ENCODE results near the gene BRAT1.

Gene BRAT1

DNA sequence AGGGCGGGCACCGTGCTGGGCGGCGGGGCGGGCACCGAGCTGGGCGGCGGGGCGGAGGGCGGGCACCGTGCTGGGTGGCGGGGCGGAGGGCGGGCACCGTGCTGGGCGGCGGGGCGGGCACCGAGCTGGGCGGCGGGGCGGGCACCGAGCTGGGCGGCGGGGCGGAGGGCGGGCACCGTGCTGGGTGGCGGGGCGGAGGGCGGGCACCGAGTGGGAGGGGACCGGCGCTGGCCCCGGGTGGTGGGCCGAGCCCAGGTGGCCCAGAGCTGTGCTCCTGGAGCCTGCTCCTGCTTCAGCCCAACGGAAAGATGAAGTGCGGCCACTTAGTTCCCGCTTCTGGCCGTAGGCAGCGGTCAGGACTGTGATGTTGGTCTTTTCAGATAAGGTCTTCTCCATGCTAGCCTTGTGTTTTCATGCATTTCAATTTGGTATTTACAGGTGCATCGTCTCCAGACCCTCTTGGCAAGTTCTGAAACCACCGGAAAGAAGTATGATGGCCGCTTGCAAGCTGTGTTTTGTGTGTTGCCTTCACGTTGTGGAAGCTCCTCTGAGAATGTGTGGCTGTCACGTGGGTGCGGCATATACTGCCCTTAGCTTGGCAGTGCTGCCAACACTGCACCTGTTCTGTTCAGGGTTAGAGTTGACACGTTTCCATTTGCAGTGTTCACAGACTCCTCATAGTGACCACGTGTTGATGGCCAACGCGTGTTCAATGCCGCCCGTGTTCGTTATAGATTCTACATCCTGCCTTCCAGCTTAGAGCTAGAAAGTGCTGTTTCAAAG is 28.7 kb upstream of the BRAT1 start:
- TF ChIP-seq, protein P1, sequence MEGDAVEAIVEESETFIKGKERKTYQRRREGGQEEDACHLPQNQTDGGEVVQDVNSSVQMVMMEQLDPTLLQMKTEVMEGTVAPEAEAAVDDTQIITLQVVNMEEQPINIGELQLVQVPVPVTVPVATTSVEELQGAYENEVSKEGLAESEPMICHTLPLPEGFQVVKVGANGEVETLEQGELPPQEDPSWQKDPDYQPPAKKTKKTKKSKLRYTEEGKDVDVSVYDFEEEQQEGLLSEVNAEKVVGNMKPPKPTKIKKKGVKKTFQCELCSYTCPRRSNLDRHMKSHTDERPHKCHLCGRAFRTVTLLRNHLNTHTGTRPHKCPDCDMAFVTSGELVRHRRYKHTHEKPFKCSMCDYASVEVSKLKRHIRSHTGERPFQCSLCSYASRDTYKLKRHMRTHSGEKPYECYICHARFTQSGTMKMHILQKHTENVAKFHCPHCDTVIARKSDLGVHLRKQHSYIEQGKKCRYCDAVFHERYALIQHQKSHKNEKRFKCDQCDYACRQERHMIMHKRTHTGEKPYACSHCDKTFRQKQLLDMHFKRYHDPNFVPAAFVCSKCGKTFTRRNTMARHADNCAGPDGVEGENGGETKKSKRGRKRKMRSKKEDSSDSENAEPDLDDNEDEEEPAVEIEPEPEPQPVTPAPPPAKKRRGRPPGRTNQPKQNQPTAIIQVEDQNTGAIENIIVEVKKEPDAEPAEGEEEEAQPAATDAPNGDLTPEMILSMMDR (conservative IDR thresholded peaks at IDR 0.05) = no peak
- TF ChIP-seq ZFX (IDR thresholded peaks at IDR 0.05) = no peak

DNA sequence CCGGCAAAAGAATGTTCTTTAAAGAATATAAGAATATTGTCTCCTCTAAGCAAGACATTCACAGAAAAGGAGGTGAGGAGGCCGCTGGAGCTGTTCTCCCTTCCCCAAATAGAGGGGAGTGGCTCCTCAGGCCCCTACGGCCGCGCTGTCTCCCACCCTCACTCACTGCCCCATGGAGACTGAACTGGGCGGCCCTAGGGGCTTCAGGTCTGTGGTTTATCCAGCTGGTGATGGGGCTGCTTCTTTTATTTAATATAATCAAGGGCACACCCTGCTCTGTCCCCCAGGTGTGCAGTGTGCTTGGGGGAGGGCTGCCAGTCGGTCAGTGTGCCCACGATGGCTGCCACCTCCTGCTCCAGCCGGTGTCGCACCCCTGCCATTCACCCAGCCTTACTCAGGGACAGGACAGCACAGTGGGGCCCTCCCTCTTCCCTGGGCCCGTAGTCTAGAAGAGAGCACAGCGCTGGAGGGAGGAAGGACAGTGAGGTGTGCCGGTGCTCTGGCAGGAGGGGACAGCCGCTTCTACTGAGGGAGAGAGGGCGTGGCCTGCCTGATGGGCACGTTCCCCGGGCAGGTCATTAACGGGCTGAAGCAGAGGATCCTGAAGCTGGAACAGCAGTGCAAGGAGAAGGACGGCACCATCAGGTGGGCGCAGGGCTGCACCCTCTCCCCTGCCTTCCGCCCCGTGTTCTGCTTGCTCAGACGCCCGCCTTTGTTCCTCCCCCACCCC is 26.8 kb upstream of the BRAT1 start:
- TF ChIP-seq, protein P1 (conservative IDR thresholded peaks at IDR 0.05) = no peak
- no peak for TF ChIP-seq ZFX (IDR thresholded peaks at IDR 0.05)
- no peak overlapping the region for H3K27ac ChIP-seq

More for the DNA sequence above, 28.7 kb upstream of the BRAT1 start:
- H3K27ac ChIP-seq = no peak overlapping the region

DNA sequence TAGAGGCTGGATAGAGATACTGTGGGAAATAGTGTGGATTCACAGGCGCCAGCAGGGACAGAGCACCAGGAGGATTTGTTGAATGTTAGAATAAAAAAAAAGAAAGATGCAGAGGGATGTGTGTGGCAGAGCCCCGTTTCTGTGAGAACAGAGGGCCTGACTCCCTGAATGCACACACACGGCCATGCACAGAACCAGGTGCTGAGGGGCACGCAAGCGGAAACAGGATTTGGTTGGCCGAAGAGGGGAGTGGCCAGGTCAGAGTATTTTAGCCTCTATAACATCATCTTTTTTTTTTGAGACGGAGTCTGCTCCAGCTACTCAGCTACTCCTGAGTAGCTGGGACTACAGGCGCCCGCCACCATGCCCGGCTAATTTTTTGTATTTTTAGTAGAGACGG is 25.3 kb upstream of the BRAT1 start:
- TF ChIP-seq, protein P1 (conservative IDR thresholded peaks at IDR 0.05) = no peak
- TF ChIP-seq ZFX (IDR thresholded peaks at IDR 0.05) = no peak
- H3K27ac ChIP-seq = no peak overlapping the region

DNA sequence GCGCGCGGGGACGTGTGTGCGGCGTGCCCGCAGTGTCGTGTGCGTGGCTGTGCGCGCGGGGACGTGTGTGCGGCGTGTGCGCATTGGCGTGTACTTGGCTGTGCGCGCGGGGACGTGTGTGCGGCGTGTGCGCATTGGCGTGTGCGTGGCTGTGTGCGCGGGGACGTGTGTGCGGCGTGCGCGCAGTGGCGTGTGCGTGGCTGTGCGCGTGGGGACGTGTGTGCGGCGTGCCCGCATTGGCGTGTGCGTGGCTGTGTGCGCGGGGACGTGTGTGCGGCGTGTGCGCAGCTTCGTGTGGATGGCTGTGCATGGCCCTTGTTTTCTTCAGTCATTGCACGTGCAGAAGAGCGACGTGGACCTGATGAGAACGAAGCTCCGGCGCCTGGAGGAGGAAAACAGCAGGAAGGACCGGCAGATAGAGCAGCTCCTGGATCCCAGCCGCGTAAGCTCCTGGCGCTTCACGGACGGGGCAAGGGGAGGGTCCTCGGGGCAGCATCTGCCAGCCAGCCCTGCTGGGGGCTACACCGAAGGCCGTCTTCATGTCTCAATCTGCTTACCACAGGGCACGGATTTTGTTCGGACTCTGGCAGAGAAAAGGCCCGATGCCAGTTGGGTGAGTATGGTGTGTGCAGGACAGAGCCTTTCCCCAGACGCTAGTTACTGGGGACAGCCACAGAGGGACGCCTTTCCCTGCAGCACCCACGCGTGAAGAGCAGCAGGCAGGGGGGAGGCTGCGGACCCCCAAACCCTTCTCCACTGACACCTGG is 22.8 kb upstream of the BRAT1 start:
- H3K27ac ChIP-seq = no peak overlapping the region
- no peak for TF ChIP-seq ZFX (IDR thresholded peaks at IDR 0.05)

DNA sequence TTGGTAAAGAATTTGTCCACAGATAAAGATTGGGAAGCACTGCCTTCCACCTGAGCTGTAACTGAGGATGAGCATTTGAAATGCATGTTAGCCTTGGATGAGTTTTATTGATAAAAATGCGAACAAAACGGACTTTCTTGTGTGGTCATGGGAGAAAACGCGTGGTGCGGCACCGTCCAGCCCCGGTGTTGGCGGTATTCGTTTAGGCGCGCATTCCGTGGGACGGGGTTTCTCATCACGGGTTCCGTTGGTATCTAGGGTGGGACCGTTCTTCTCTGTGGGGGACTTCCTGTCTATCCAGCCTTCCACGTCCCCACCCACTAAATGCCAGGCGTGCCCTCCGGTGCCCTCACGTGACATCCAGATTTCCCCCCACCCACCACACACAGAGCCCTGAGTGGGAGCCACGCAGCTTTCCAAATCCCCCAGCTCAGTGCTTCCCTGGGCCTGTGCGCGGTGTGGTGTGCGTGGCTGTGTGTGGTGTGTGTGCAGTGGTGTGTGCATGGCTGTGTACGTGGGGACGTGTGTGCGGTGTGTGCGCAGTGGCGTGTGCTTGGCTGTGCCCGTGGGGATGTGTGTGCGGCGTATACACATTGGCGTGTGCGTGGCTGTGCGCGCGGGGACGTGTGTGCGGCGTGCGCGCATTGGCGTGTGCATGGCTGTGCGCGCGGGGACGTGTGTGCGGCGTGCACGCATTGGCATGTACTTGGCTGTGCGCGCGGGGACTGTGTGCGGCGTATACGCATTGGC is 21.6 kb upstream of the BRAT1 start:
- TF ChIP-seq, protein P1 (conservative IDR thresholded peaks at IDR 0.05) = no peak
- TF ChIP-seq ZFX (IDR thresholded peaks at IDR 0.05) = no peak
- H3K27ac ChIP-seq = no peak overlapping the region

DNA sequence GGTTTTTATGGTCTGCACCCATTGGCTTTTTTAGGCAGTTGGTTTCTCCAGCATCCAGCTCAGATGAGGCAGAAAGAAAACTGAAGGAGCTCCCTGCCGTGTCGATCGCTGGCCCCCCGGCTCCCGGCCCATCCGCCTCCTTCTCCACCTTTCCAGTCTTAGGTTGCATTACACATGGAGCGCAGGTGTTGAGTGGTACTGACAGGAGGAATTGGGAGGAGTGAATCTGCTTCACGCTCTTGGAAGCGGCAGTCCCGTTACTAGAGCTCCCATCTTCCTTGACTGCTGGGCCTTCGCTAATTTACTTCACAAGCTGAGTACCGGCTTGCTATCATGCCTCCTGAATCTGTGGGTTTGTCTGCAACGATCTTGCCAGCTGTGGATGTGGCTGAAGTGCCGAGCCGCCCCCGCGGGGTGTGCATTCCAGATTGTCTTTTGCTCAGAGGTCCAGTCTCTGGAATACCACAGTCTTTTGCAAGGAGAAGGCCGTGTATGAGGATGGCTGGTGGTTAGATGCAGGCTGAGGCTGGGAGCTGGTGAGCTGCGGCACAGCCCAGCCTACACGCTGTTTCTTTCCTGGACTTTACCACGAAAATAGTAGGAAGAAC is 20.5 kb upstream of the BRAT1 start:
- no peak overlapping the region for H3K27ac ChIP-seq
- TF ChIP-seq, protein P1 (conservative IDR thresholded peaks at IDR 0.05) = no peak
- no peak for TF ChIP-seq ZFX (IDR thresholded peaks at IDR 0.05)
